Left renal pelvis (tissue), 4 donors: ENCODE measurements around the gene BTBD9. TPM values are rescaled to one million over a fixed set of nuclear protein-coding genes. Genes with fewer than 3 reads are reported as not detected.

Experiments
- DNase-seq, 4 donors: peaks; one replicate each; pipeline ENCODE4 v3.0.0-alpha.2; 2013; ENCODE audit warnings: low read depth in 4 of 4, low spot score in 3 of 4
- polyA plus RNA-seq, 4 donors: library from polyadenylated mRNA; unstranded; fragments of 120-200 nt; gene quantifications; one replicate each; pipeline ENCODE4 v1.2.1, GENCODE V29; 2013; ENCODE audit not compliant: insufficient read length in 4 of 4

Gene BTBD9
- polyA plus RNA-seq, 4 donors = 12.0 to 15.9 (median 12.5) TPM

DNA sequence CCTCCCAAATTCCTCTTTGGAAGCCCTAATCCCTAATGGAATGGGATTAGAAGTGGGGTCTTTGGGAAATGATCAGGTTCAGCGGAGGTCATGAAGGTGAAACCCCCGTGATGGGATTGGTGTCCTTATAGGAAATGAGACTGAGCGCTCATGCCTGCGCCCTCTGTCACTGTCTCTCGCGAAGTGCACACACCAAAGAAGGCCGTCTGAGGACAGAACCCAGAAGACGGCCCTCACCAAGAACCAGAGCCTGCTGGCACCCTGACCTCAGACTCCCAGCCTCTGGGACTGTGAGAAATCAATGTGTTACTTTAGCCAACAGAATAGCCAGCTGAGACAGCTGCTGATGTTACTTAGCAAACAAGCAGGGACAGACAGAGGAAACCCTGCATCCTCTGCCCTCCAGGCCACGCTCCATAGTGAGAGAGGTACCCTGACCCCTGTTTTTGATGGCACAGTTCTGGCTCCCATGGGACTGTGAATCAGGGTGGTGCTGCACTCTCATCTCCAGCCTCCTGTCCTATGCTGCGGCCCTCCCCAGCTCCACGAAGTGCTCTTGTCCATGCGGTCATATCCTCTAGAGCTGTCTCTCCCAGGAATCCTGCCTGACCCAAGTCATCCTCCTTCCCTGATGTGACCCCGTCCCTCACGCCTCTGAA lies 450.9 kb downstream of the BTBD9 start:
- no peak for DNase-seq

DNA sequence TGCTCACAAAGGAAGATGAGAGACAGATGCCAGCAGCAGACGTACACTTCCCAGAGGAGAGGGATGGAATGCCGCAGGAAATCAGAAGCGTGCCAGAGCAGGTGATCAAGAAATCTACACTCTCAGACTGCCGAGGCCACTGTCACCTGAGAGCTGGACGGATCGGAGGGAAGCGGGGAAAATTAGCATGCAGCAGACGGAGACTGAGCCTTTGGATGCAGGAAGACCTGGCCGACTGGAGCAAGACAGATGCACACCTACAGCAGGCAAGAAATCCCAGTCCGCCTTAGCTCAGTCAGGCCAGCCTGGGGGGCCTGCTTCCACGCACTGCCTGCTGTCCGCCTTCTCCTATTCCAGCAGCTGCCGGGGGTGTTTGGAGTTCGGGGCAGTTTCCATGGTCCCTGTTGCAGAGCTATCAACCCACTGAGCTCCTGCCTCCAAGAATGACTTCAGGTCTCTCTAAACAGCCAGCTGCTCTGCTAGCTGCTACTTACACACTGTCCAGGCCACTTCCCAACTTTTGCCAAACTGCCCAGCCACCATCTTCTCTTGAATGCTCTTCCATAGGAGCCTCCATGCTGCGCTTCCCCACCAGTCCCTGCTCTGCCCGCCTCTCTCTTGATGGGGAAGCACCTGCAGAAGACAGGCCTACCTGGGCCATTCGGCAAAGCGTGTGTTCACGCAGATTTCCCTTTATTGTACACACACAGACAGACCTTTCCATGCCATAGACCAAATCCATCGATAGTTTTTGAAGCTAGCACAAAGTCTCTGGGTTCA lies 451.7 kb downstream of the BTBD9 start:
- DNase-seq = no peak

DNA sequence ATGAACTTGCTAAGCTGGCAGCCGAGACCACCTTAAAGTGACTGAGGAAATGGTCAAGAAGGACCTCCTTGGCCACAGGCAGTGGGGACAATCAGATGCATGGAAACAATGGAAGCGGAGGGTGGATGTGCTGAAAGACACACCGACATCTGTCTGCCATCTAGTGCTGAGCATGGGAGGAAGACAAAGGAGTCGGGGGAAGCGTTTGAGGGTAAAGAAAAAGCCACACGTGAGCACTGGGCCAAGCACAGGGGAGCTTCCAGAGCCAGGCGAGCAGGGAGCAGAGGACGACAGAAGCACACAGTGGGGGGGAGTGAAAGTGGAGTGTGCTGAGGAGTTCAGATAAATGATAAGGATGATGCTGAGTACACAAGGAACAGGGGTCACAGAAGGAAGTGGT lies 452.4 kb downstream of the BTBD9 start:
- no peak for DNase-seq

DNA sequence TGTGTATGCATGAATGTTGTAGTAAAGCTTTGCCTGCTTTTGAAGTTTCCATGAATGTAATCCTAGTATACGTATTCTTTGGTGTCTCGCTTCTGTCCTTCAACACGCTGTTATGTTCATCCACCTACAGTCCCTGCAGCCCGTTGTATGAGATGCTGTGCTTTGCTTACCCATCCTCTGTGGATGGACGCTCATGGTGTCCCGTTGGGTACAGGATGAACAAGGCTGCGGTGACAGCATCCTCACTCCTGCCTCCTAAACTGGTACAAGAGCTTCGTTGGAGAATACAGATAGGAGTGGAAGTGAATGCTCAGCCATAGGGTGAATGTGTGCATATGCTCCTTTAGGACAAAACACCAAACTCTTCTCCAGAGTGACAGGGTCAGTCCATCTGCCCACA lies 454.0 kb downstream of the BTBD9 start:
- no peak for DNase-seq

DNA sequence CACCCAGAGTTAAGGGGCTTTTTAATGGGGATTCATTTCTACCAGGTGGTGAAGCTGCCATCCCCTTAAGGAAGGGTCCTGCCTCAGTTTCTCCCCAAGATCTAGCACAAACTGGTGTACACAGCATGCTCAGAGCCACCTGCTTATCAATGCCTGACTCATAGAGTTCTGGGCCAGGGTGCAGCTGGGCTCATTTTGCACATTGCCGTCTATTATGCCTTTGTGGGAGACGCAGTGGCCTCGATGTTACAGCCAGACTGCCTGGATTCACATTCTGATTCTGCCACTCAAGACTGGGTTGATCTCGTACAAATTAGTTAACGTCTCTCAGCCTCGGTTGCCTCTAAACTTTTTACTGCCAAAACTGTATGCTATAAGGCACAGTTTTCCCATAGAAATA lies 454.5 kb downstream of the BTBD9 start:
- DNase-seq = no peak

DNA sequence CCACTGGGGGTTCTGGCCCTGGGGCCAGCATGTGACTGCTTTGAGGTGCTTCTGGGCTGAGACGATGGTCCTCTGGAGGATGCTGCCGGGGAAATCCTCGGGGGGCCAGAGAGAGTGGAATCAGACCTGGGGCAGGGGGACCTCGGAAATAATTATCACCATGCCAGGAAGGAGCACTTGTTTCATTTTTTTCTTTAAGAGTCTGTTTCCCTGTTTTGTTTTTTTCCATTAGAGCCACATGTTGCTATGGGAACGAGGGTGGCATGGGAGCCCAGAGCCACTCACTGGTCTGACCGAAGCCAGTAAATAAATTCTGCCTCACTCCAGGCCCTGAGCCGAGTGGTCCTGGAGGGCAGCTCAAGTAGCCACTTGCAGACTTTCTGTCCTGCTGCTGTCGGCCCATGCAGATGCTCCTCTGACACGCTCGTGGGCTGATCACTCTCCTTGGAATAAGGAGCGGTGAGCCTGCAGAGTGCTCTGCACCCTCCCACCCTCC lies 455.1 kb downstream of the BTBD9 start:
- DNase-seq = no peak

DNA sequence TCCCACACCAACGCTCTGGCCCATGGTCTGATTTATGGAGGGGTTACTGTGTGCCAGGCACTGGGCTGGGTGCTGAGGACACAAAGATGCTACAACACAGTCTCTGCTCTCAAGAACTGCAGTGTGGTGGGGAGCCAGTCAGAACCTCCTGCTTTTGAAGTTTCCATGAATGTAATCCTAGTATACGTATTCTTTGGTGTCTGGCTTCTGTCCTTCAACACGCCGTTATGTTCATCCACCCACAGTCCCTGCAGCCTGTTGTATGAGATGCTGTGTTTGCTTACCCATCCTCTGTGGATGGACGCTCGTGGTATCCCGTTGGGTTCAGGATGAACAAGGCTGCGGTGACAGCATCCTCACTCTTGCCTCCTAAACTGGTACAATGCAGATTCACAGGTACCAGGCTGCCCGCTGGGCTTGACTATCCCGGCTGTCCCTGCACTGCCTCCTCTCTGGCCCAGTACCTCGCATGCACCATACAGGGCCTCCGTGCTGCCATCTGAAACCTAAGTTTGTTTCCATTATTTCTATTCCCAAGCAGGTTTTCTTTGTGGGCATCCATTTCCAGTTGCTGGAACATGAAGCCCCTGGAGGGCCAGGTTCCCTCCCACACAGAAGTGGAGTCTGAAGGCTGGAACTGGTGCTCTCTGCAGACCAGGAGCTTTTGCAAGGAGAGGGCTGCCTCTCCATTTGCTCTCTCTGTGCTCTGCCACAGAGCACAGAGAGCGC lies 455.7 kb downstream of the BTBD9 start:
- no peak for DNase-seq

DNA sequence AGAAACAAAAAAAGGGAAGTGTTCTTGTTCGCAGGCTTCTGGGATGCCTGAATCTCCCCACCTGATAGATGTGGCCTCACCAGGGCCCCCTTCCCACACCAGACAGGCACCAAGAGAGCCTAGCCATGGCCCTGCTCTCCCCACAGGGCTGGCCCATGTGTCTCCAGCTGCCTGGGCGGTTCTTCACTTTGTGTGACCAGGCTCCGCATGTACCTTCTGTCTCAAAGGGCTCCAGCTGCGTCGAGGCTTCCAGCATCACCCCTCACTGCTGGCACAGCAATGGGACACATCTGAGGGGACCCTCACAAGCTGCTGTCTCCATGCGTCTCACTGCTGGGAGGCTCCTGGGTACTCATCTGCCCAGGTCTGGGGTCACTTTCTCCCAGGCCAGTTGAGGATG lies 457.3 kb downstream of the BTBD9 start:
- no peak for DNase-seq

DNA sequence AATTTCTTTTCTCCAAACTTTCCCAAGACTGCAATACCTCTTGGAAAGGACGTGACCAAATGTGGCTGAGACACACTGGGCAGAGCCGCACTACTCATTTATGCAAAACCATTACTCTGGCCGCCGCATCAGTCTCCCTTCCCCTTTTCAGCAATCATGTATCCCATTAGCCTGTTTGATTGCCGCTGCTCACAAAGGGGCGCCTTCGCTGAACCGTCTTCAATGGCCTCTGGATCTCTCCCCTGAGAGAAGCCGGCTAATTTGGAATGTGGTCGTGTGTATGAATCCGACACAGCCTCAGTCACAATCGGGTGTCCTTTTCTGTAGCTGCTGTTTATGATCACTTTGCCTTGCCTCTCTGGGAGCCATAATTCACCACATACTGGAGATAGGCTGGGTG lies 459.1 kb downstream of the BTBD9 start:
- DNase-seq = no peak

DNA sequence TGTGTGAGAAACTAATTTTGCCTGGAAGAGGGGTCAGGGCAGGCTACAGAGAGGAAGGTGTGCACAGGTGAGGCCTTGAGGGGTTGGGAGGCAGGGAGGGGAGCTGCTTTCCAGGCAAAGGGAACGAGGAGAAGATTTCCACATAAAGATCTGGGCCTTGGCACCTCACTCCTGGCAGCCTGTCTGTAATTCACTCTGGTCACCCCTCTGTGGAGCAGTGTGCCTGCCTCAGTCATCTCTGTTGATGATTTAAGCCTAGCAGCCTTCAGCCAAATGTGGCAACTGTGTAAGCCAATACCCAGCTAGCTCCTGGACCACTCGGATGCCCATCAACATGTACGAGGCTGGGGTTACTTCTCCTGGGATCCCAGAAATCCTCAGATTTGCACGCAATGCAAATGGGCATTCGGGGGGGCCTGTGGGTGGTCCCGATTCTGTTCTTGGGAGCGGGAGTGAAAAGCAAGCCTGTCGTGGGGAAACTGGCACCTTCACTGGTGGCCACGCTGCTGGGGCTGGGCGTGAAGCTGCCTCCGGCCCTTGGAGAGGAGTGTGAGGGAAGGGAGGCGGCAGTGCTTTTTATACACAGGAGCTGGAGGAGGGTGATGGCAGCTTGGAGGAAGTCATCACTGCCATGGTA lies 459.8 kb downstream of the BTBD9 start:
- DNase-seq = no peak

DNA sequence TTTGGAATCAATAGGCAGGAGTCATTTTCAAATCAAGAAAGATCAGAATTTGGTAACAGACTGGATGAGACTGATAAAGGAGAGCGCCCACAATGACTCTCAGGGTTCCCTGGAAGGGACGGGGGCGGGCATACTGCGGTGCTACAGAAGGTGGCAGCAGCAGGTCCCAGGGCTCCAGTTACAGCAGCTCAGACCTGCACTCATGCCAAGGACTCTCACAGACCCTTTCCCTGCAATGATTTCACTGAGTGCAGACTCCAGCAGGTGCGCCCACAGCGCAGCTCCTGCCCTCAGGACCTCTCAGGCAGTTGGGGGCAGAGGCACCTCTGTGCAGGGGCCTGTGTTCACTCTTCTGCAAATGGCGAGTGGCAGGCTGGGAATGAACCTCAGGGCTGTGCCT lies 460.4 kb downstream of the BTBD9 start:
- DNase-seq = no peak

DNA sequence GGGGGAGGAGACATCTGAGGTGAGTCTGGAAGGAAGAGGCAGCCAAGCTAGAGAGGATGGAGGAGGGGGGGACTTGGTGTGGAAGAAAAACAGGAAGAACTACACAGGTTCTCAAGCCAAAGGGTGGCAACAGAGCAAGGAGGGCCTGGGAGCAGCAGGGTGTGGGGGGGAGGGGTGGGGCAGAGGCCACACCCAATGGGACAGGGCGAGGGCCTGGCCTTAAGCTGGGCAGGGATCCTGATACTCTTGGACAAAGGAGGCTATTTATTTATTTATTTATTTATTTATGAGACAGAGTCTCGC lies 461.2 kb downstream of the BTBD9 start:
- DNase-seq = no peak

DNA sequence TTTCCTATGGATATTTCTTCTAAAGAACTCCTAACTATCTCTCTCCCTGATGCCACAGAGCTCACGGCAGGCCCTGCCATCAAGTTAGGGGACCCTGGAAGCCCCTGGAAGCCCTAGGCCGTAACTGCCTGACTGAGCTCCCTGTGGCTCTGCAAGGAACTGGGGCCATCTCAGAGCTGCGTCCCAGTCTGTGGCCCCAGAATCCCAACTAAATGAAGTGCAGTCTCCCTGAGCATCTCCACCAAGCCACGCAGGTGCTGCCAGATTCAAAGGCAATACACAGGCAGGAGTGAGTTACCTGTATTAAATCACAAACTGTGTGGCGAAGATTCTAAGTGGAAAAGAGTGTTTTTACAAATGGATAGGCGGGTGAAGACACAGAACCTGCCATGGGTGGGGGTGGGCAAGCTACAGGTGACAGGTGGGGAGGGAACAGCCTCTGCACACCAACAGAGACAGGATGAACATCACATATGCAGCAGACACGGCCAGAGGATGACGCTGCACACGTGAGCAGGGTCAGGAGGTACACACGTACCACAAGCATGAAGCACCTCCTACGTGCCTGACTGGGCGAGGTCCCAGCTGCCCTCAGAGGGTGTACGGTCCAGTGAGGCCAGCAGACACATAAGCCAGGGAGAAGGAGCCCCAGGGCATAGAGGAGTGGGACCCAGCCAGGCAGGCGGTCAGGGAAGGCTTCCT lies 461.7 kb downstream of the BTBD9 start:
- no peak for DNase-seq

DNA sequence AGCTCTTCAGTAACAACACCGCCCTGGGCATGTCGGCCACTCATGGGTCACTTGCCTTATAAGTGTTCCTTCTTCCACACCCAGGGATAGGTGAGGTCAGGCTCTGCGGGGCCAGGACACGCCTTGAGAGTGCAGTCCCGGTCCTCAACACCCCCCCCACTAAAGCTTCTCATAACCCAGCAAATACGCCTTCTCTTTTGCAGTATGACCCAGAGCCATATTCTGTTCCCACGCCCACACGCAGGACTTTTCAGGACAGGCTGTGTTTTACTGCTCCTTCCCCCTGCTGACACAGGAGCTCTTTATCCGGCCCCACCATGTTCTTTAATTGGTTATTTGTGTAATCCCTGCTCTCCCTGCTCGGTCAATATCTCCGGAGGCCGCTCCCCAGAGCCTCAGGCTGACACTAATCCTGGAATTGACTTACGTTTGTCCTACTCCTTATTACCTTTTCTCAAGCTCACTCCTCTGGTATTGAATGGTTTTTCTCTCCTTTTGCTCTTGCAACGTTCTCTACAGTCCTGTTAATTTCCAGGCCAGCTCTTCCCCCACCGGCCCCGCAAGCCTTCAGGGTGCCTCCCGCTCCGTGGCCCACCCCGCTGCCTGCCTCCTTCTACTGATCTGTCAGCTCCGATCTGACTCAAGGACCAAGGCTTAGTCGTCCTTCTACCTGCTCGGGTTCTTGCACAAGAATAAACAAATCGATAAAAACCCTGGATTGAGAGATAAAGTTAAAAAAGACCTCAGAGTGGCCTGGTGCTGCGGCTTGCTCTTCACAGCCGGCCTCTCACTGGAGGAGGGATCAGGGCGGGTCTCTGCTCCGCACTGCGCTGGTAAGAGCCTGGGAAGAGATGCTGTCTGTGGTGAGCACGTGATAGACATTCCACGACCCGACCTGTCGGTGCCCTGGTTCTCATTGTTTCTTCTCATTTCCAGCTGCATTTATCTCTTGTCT lies 462.7 kb downstream of the BTBD9 start:
- no peak for DNase-seq

DNA sequence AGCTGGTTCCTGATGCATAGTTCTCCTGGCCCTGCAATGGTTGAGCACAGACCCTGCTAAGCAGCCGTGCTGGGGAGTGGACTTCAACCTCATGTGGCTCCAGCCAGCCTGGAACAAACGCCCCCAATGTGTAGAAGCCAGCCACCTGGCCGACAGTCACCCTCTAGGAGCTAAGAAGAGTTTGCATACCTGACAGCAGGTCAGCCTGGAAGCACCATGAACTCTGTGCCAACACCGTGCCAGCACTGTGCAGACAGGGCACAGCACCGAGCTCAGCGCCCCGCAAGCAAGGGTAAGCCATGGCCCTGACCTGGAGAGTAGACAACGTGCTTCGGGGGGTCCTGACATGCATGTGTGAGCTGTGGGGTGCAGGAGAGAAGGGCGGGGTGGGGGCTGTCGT lies 463.9 kb downstream of the BTBD9 start:
- DNase-seq = no peak

DNA sequence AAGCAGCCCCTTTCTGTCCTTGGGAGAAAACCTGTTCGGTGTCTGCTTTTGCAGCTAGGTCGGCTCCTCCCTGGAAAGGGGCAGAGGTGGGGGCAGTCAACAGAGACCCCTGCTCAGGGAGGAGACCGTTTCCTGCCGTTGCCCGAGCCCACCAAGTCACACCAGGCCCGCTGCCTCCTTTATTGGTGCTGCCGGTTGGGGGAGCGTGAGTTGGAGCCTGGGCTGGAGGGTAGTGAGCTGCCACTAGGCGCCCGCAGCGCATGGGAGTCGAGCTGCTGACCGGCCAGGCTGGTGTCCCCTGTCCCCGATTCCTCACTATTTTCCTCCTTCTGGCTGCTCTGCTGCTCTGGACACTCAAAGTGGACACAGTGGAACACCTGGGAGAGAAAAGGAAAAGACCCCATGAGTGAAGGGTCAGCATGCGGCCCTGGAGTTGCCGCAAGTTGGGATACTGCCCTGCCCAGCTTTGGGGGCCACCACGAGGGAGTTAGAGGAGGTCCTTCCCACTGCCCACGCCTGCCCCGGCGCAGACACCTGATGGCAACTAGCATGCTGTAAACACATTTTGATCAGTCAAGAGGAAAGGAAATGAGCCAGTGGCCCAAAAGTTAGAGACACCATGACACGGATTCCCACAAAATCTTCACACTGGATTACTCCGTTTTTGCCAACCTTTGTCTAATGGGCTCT lies 464.8 kb downstream of the BTBD9 start:
- DNase-seq = no peak

DNA sequence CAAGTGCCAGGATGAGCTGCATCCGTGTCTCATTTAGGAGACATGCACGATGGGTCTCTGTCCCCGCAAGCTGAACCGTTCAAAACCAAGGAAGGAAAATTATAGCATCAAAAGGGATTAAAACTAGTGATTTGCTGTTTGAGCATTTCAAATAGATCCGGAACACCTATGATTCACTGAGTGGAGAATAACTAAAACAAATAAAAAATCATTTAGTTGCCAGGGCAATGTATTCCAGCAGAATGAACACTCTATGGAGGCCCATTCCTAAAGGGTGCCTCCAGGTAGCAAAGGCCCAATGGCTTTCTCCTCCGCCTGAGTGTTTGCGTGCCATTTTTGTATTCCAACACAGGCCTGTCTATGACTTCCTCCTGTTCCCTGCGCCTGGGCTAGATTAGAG lies 465.4 kb downstream of the BTBD9 start:
- no peak for DNase-seq

DNA sequence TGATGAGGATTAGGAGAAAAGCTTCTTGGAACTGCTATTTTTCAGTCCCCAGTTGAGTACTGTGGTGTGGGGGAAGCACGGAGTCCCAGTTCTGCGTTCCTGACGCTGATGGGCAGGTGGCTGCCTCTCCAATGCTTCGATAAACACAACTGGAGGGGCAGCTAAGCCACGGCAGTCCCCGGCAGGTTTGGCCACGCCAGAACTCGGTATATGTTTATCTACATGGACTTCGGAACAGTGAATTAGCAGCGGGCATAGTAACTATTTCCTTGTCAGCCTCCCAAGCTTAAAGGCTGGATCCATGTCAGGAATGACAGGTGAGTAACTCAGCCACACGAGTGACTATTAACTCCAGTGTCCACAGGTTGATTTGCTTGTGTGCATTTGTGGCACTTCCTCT lies 465.8 kb downstream of the BTBD9 start:
- no peak for DNase-seq
